Stimulated activated CD4-positive, alpha-beta T cell treated with anti-CD3 and anti-CD28 coated beads, Interleukin-4, amount 100 ng/mL, for 4 hours (primary cell): ENCODE measurements around the gene MAEA.

Experiments
- DNase-seq, 2 experiments: peaks; one replicate each; pipeline ENCODE4 v3.0.0-alpha.2; 2020

Gene MAEA

GRCh38 chr4:1250527-1250812 lies 39.2 kb upstream of the MAEA start:
- DNase-seq: no peak

GRCh38 chr4:1250921-1251772 lies 38.5 kb upstream of the MAEA start:
- DNase-seq: no peak

GRCh38 chr4:1251773-1252066 lies 38.0 kb upstream of the MAEA start:
- no peak for DNase-seq

GRCh38 chr4:1252928-1253492 lies 36.7 kb upstream of the MAEA start:
- DNase-seq: no peak

GRCh38 chr4:1253831-1254230 lies 35.9 kb upstream of the MAEA start:
- DNase-seq: no peak

GRCh38 chr4:1255151-1255550 lies 34.5 kb upstream of the MAEA start:
- no peak for DNase-seq

- no peak for DNase-seq
These were observed 34.0 kb upstream of the MAEA start for GRCh38 chr4:1255699-1256098.

GRCh38 chr4:1258457-1258856 lies 31.2 kb upstream of the MAEA start:
- no peak for DNase-seq

- DNase-seq: no peak
These were observed 29.7 kb upstream of the MAEA start for GRCh38 chr4:1259966-1260365.

- no peak for DNase-seq
These were observed 29.1 kb upstream of the MAEA start for GRCh38 chr4:1260418-1261106.

- DNase-seq: no peak
These were observed 28.4 kb upstream of the MAEA start for GRCh38 chr4:1261107-1261928.

- DNase-seq: no peak
These were observed 24.7 kb upstream of the MAEA start for GRCh38 chr4:1264942-1265341.

GRCh38 chr4:1265351-1265750 lies 24.3 kb upstream of the MAEA start:
- DNase-seq: no peak

- no peak for DNase-seq
These were observed 22.6 kb upstream of the MAEA start for GRCh38 chr4:1266881-1267763.

- no peak for DNase-seq
These were observed 20.5 kb upstream of the MAEA start for GRCh38 chr4:1269209-1269608.

- no peak for DNase-seq
These were observed 18.0 kb upstream of the MAEA start for GRCh38 chr4:1271686-1272085.

- no peak for DNase-seq
These were observed 14.8 kb upstream of the MAEA start for GRCh38 chr4:1274871-1275270.

- no peak for DNase-seq
These were observed 12.7 kb upstream of the MAEA start for GRCh38 chr4:1276984-1277383.

GRCh38 chr4:1277667-1278665 lies 11.7 kb upstream of the MAEA start:
- DNase-seq: no peak

- no peak for DNase-seq
These were observed 10.4 kb upstream of the MAEA start for GRCh38 chr4:1279253-1279652.

GRCh38 chr4:1283711-1284110 lies 6.0 kb upstream of the MAEA start:
- DNase-seq: no peak
